Spleen (tissue), 11 donors: ENCODE measurements around the gene PNLDC1. TPM values are rescaled to one million over a fixed set of nuclear protein-coding genes. Genes with fewer than 3 reads are reported as not detected.

ENCODE experiments used
- DNase-seq: peaks from one replicate; pipeline ENCODE4 v3.0.0-alpha.2; 2020
- H3K27ac ChIP-seq, 8 donors: fragments of 200-600 bp; sonication (generic) in 7 of 8; 1 replicate in 4 of 8; 2 replicates in 4 of 8; pipeline versions ENCODE4 v1.5.0 to v1.8.0; 2016 to 2021; ENCODE audit warnings: inconsistent platforms in 4 of 8, mild to moderate bottlenecking in 4 of 8, moderate library complexity in 1 of 8
- H3K27me3 ChIP-seq, 7 donors: fragments of 200-600 bp; sonication (generic) in 6 of 7; replicated peaks in 1 of 7; 1 replicate in 4 of 7; 2 replicates in 3 of 7; pipeline versions ENCODE4 v1.5.0 to v1.8.0; 2016 to 2021; ENCODE audit warnings: inconsistent platforms in 3 of 7, mild to moderate bottlenecking in 1 of 7
- H3K36me3 ChIP-seq, 6 donors: fragments of 200-600 bp; sonication (generic) in 5 of 6; 1 replicate in 4 of 6; 2 replicates in 2 of 6; pipeline versions ENCODE4 v1.5.0 to v1.8.0; 2016 to 2021; ENCODE audit warnings: inconsistent platforms in 2 of 6
- H3K4me1 ChIP-seq, 6 donors: fragments of 200-600 bp; sonication (generic) in 5 of 6; 1 replicate in 3 of 6; 2 replicates in 3 of 6; pipeline versions ENCODE4 v1.5.0 to v1.8.0; 2016 to 2021; ENCODE audit warnings: inconsistent platforms in 3 of 6
- H3K4me3 ChIP-seq, 8 donors: fragments of 200-600 bp; sonication (generic) in 7 of 8; 1 replicate in 4 of 8; 2 replicates in 4 of 8; pipeline versions ENCODE4 v1.5.0 to v1.8.0; 2016 to 2021; ENCODE audit warnings: inconsistent platforms in 4 of 8, mild to moderate bottlenecking in 4 of 8, moderate library complexity in 2 of 8
- H3K9me3 ChIP-seq, 8 donors: fragments of 200-600 bp; sonication (generic) in 7 of 8; 1 replicate in 4 of 8; 2 replicates in 4 of 8; pipeline versions ENCODE4 v1.5.0 to v1.8.0; 2016 to 2021; ENCODE audit warnings: inconsistent platforms in 4 of 8
- CTCF ChIP-seq, 11 experiments: fragments of 200-600 bp in 7 of 11; fragments of 450-650 bp in 4 of 11; sonication (generic) in 4 of 11; IDR thresholded peaks in 8 of 11; conservative IDR thresholded peaks in 3 of 11; 1 replicate in 7 of 11; 2 replicates in 4 of 11; pipeline versions ENCODE4 v1.4.0 to v1.8.0; 2016 to 2021; ENCODE audit warnings: antibody characterized with exemption in 11 of 11, inconsistent platforms in 4 of 11, mild to moderate bottlenecking in 1 of 11
- POLR2A ChIP-seq, 3 donors: fragments of 450-650 bp; IDR thresholded peaks; one replicate each; pipeline ENCODE4 v1.5.1; 2017; ENCODE audit warnings: antibody characterized with exemption in 3 of 3, mild to moderate bottlenecking in 1 of 3
- POLR2AphosphoS5 ChIP-seq, 3 donors: sonication (generic); formaldehyde crosslinking; IDR thresholded peaks; one replicate each; pipeline ENCODE4 v1.5.1; 2017; ENCODE audit warnings: antibody characterized with exemption in 3 of 3
- WGBS, 5 donors: extraction: QIAGEN DNeasy Blood & Tissue Kit in 3 of 5; methylation state at CpG; one replicate each; pipeline versions ENCODE4 v1.1.5 to v1.1.7; 2013 to 2018; 5-methylcytosine and 5-hydroxymethylcytosine counted together
- intact Hi-C: fragments of 100-400 bp; cut with DNase I; formaldehyde crosslinking; loops from one replicate; pipeline ENCODE4 v1.15.0; 2023; ENCODE audit warnings: low total_unique reads
- polyA plus RNA-seq, 3 donors: library from polyadenylated mRNA; stranded (reverse); fragments of 200-250 nt; gene quantifications; one replicate each; pipeline ENCODE4 v1.2.1, GENCODE V29; 2013
- total RNA-seq, 7 donors: library from RNA; depleted of rRNA in 3 of 7; stranded (reverse); fragments of >200 nt in 3 of 7; fragmentation: NEBNext Ultra II Directional in 4 of 7; extraction: Animal tissue kit (Norgen Biotek cat#: 25700) in 4 of 7; gene quantifications; one replicate each; pipeline versions ENCODE4 v1.1.0 to v1.2.1, GENCODE V29; 2016 to 2021
- donor health status: healthy with polysubstance abuse.
- donor health status: DM: no; HTN: no; CAD: no; lungs with moderate emphysema.
- donor health status: DM: no; HTN: no; CAD: no.
- donor health status: Bipolar disorder and iron deficiency.
- donor health status: healthy.
- donor health status: DM: no; HTN: no; CAD: no.
- donor health status: DM: yes; HTN: yes; CAD: no.

Gene PNLDC1
- total and polyA plus RNA-seq, 10 donors: 0.11 to 1.2 (median 0.32) TPM; not detected in 6

GRCh38 chr6:159801935-159802334 lies 1.9 kb downstream of the PNLDC1 start:
- Histone ChIP-seq H3K4me1 (peaks cover 0 to 19% (median 0%) of the 10 kb centered on the region in 6 donors), H3K27me3 (no peaks in the 10 kb centered on the region), H3K9me3 (no peaks in the 10 kb centered on the region), H3K27ac (peak overlapping the region in 1 of 8 donors; percentile 33), H3K4me3 (no peak overlapping the region), H3K36me3 (peaks cover 0 to 41% (median 31%) of the 10 kb centered on the region in 6 donors)
- peak; percentile 21 for DNase-seq
- intact Hi-C loops: no loop called here
- 74 to 96% (median 84%) methylated on average over 8 of the region's 8 CpGs for WGBS, 5 donors
- no peak for TF ChIP-seq POLR2A (IDR thresholded peaks at IDR 0.05)
- TF ChIP-seq POLR2AphosphoS5 (IDR thresholded peaks at IDR 0.05): no peak
- TF ChIP-seq CTCF (IDR thresholded peaks at IDR 0.05 in 8 of 11, conservative IDR thresholded peaks at IDR 0.05 in 3 of 11): no peak

GRCh38 chr6:159804504-159804903 lies 4.4 kb downstream of the PNLDC1 start:
- Histone ChIP-seq H3K36me3 (peaks cover 0 to 15% (median 7%) of the 10 kb centered on the region in 6 donors), H3K4me3 (no peak overlapping the region), H3K27me3 (no peaks in the 10 kb centered on the region), H3K9me3 (no peaks in the 10 kb centered on the region), H3K27ac (no peak overlapping the region), H3K4me1 (peaks cover 0 to 8% (median 0%) of the 10 kb centered on the region in 6 donors)
- DNase-seq: peak; percentile 44
- TF ChIP-seq POLR2A (IDR thresholded peaks at IDR 0.05) (no peak), POLR2AphosphoS5 (IDR thresholded peaks at IDR 0.05) (no peak), CTCF (IDR thresholded peaks at IDR 0.05 in 8 of 11, conservative IDR thresholded peaks at IDR 0.05 in 3 of 11) (no peak)
- WGBS, 5 donors: 89 to 94% (median 90%) methylated on average over 10 of the region's 10 CpGs
- intact Hi-C loops: no loop called here

GRCh38 chr6:159805440-159806020 lies 5.5 kb downstream of the PNLDC1 start:
- 72 to 94% (median 85%) methylated on average over 6 of the region's 6 CpGs for WGBS, 5 donors
- no peaks in the 10 kb centered on the region for H3K9me3 ChIP-seq
- no peak for DNase-seq
- intact Hi-C loops: no loop called here
- no peak overlapping the region for H3K4me3 ChIP-seq
- H3K27ac ChIP-seq: no peak overlapping the region
- peaks cover 0 to 5% (median 0%) of the 10 kb centered on the region in 6 donors for H3K36me3 ChIP-seq
- TF ChIP-seq POLR2A (IDR thresholded peaks at IDR 0.05) (no peak), POLR2AphosphoS5 (IDR thresholded peaks at IDR 0.05) (no peak), CTCF (IDR thresholded peaks at IDR 0.05 in 8 of 11, conservative IDR thresholded peaks at IDR 0.05 in 3 of 11) (no peak)
- peaks cover 0 to 8% (median 0%) of the 10 kb centered on the region in 6 donors for H3K4me1 ChIP-seq
- H3K27me3 ChIP-seq: no peaks in the 10 kb centered on the region

- no peaks in the 10 kb centered on the region for H3K9me3 ChIP-seq
- intact Hi-C loops: no loop called here
- no peak overlapping the region for H3K4me3 ChIP-seq
- 73 to 88% (median 80%) methylated on average over 9 of the region's 9 CpGs for WGBS, 5 donors
- peaks cover 0 to 5% (median 0%) of the 10 kb centered on the region in 6 donors for H3K36me3 ChIP-seq
- no peaks in the 10 kb centered on the region for H3K27me3 ChIP-seq
- H3K27ac ChIP-seq: no peak overlapping the region
- peak; percentile 35 for DNase-seq
- TF ChIP-seq POLR2AphosphoS5 (IDR thresholded peaks at IDR 0.05) (no peak), POLR2A (IDR thresholded peaks at IDR 0.05) (no peak), CTCF (IDR thresholded peaks at IDR 0.05 in 8 of 11, conservative IDR thresholded peaks at IDR 0.05 in 3 of 11) (no peak)
- H3K4me1 ChIP-seq: peaks cover 0 to 8% (median 0%) of the 10 kb centered on the region in 6 donors
Observed at GRCh38 chr6:159806021-159806458, 6.0 kb downstream of the PNLDC1 start.
